ENCODE measurements around the gene NEUROD2. TPM values are rescaled to one million over a fixed set of nuclear protein-coding genes. Genes with fewer than 3 reads are reported as not detected.

Gene NEUROD2
- total and polyA plus RNA-seq, 10 of the 15 experiments (the other 5 are each of a cell fraction or from before 2014, with no cell fraction given): not detected

DNA sequence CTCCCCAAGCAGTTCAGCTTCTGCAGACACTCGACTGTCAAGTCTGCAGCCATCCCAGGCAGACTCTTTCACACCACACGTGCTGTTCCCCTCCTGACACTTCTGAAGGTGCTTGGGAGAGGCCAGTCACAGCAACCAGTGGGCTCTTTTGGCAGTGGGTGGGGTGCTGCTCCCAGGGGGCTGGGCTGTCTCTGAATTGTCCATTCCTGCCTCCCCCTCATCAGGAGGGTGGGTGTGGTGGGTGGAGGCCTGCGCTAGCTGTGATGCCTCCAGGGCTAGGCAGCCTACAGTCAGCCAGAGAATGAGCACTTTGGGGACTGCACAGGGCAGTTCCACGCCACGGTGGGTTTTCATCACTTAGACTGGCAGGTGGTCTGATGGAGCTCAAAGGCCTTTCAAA lies 39.5 kb upstream of the NEUROD2 start (continued):
- TF ChIP-seq, protein P1, sequence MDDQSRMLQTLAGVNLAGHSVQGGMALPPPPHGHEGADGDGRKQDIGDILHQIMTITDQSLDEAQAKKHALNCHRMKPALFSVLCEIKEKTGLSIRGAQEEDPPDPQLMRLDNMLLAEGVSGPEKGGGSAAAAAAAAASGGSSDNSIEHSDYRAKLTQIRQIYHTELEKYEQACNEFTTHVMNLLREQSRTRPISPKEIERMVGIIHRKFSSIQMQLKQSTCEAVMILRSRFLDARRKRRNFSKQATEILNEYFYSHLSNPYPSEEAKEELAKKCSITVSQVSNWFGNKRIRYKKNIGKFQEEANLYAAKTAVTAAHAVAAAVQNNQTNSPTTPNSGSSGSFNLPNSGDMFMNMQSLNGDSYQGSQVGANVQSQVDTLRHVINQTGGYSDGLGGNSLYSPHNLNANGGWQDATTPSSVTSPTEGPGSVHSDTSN (IDR thresholded peaks at IDR 0.05; ENCODE audit: insufficient replicate concordance, low read depth, low read length): no peak
- TF ChIP-seq TCF12 (IDR thresholded peaks at IDR 0.05; ENCODE audit: low read depth, low read length): no peak
- no peak for TF ChIP-seq NFYB (IDR thresholded peaks at IDR 0.05; ENCODE audit: insufficient read depth, low read depth, low read length)
- TF ChIP-seq MXI1 (IDR thresholded peaks at IDR 0.05; ENCODE audit: low read depth, low read length): no peak
- no peak for TF ChIP-seq NR2C2 (IDR thresholded peaks at IDR 0.05; ENCODE audit: borderline replicate concordance, control insufficient read depth, insufficient read length, low read depth)
- no peak for TF ChIP-seq JUNB (IDR thresholded peaks at IDR 0.05)
- TF ChIP-seq HDAC2 (IDR thresholded peaks at IDR 0.05): no peak
- TF ChIP-seq NFIC (IDR thresholded peaks at IDR 0.05; ENCODE audit: low read depth, low read length): no peak
- TF ChIP-seq, protein P2, sequence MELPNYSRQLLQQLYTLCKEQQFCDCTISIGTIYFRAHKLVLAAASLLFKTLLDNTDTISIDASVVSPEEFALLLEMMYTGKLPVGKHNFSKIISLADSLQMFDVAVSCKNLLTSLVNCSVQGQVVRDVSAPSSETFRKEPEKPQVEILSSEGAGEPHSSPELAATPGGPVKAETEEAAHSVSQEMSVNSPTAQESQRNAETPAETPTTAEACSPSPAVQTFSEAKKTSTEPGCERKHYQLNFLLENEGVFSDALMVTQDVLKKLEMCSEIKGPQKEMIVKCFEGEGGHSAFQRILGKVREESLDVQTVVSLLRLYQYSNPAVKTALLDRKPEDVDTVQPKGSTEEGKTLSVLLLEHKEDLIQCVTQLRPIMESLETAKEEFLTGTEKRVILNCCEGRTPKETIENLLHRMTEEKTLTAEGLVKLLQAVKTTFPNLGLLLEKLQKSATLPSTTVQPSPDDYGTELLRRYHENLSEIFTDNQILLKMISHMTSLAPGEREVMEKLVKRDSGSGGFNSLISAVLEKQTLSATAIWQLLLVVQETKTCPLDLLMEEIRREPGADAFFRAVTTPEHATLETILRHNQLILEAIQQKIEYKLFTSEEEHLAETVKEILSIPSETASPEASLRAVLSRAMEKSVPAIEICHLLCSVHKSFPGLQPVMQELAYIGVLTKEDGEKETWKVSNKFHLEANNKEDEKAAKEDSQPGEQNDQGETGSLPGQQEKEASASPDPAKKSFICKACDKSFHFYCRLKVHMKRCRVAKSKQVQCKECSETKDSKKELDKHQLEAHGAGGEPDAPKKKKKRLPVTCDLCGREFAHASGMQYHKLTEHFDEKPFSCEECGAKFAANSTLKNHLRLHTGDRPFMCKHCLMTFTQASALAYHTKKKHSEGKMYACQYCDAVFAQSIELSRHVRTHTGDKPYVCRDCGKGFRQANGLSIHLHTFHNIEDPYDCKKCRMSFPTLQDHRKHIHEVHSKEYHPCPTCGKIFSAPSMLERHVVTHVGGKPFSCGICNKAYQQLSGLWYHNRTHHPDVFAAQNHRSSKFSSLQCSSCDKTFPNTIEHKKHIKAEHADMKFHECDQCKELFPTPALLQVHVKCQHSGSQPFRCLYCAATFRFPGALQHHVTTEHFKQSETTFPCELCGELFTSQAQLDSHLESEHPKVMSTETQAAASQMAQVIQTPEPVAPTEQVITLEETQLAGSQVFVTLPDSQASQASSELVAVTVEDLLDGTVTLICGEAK (IDR thresholded peaks at IDR 0.05; ENCODE audit: borderline replicate concordance): no peak

Measured in GM12878 (cell line).